Trophoblast cell (in vitro differentiated cells and primary cell): ENCODE data around the gene STARD3NL.

Experiments
- DNase-seq, 2 donors: peaks; one replicate each; pipeline ENCODE4 v3.0.0-alpha.2; 2016
- H2AFZ ChIP-seq: 2 replicates; pipeline ENCODE4 v1.6.1; 2013; ENCODE audit warnings: low read length, moderate library complexity, mild to moderate bottlenecking; ENCODE audit not compliant: insufficient read depth, poor library complexity
- H2AK5ac ChIP-seq: 2 replicates; pipeline ENCODE4 v1.6.1; 2013; ENCODE audit warnings: mild to moderate bottlenecking, low read length
- H2BK120ac ChIP-seq: 2 replicates; pipeline ENCODE4 v1.6.1; 2013; ENCODE audit warnings: low read length, mild to moderate bottlenecking, moderate library complexity; ENCODE audit not compliant: insufficient read depth, poor library complexity
- H2BK12ac ChIP-seq: 2 replicates; pipeline ENCODE4 v1.6.1; 2013; ENCODE audit warnings: mild to moderate bottlenecking, low read length, moderate library complexity
- H2BK5ac ChIP-seq: 2 replicates; pipeline ENCODE4 v1.6.1; 2013; ENCODE audit warnings: low read length, low read depth, moderate library complexity, mild to moderate bottlenecking; ENCODE audit not compliant: poor library complexity
- H3K14ac ChIP-seq: 2 replicates; pipeline ENCODE4 v1.6.1; 2013; ENCODE audit warnings: mild to moderate bottlenecking, low read length
- H3K18ac ChIP-seq: 2 replicates; pipeline ENCODE4 v1.6.1; 2013; ENCODE audit warnings: mild to moderate bottlenecking, low read length
- H3K23ac ChIP-seq: 2 replicates; pipeline ENCODE4 v1.6.1; 2013; ENCODE audit warnings: low read length
- H3K27ac ChIP-seq: 2 replicates; pipeline ENCODE4 v1.5.1; 2013; ENCODE audit warnings: low read depth, mild to moderate bottlenecking, inconsistent platforms, low read length, moderate library complexity
- H3K27me3 ChIP-seq: 2 replicates; pipeline ENCODE4 v1.6.1; 2013; ENCODE audit warnings: inconsistent platforms, mild to moderate bottlenecking, low read length, moderate library complexity; ENCODE audit not compliant: insufficient read depth
- H3K36me3 ChIP-seq, 2 experiments: 1 replicate in 1 of 2; 2 replicates in 1 of 2; pipeline ENCODE4 v1.6.1; 2013; ENCODE audit warnings: low read length in 2 of 2, mild to moderate bottlenecking in 2 of 2, moderate library complexity in 1 of 2; ENCODE audit not compliant: insufficient read depth in 2 of 2, control insufficient read depth in 1 of 2
- H3K4ac ChIP-seq: 2 replicates; pipeline ENCODE4 v1.6.1; 2013; ENCODE audit warnings: low read depth, mild to moderate bottlenecking, low read length, moderate library complexity
- H3K4me1 ChIP-seq, 2 experiments: 1 replicate in 1 of 2; 2 replicates in 1 of 2; pipeline ENCODE4 v1.6.1; 2013; ENCODE audit warnings: low read length in 2 of 2, mild to moderate bottlenecking in 2 of 2, moderate library complexity in 1 of 2; ENCODE audit not compliant: insufficient read depth in 2 of 2, control insufficient read depth in 1 of 2
- H3K4me2 ChIP-seq: 2 replicates; pipeline ENCODE4 v1.6.1; 2013; ENCODE audit warnings: inconsistent platforms, mild to moderate bottlenecking, low read length, moderate library complexity
- H3K4me3 ChIP-seq: 2 replicates; pipeline ENCODE4 v1.5.1; 2013; ENCODE audit warnings: mild to moderate bottlenecking, low read depth, low read length, inconsistent platforms
- H3K79me1 ChIP-seq: one replicate; pipeline ENCODE4 v1.6.1; 2013; ENCODE audit warnings: low read length
- H3K79me2 ChIP-seq: 2 replicates; pipeline ENCODE4 v1.6.1; 2013; ENCODE audit warnings: low read length, mild to moderate bottlenecking; ENCODE audit not compliant: control insufficient read depth, insufficient read depth, poor library complexity
- H3K9ac ChIP-seq: 2 replicates; pipeline ENCODE4 v1.6.1; 2013; ENCODE audit warnings: mild to moderate bottlenecking, low read length
- H3K9me3 ChIP-seq: 2 replicates; pipeline ENCODE4 v1.6.1; 2013; ENCODE audit warnings: low read depth, mild to moderate bottlenecking, control low read depth, inconsistent platforms, low read length; ENCODE audit not compliant: insufficient read depth
- H4K12ac ChIP-seq: 2 replicates; pipeline ENCODE4 v1.6.1; 2013; ENCODE audit warnings: low read depth, mild to moderate bottlenecking, low read length, moderate library complexity
- H4K8ac ChIP-seq: 2 replicates; pipeline ENCODE4 v1.6.1; 2013; ENCODE audit warnings: low read depth, mild to moderate bottlenecking, low read length, moderate library complexity
- H4K91ac ChIP-seq: one replicate; pipeline ENCODE4 v1.6.1; 2013; ENCODE audit warnings: low read depth, mild to moderate bottlenecking, low read length, moderate library complexity
- WGBS: extraction: QIAGEN DNeasy Blood & Tissue Kit; methylation state at CpG from one replicate; pipeline ENCODE4 v1.1.7; 2013; ENCODE audit warnings: missing lambda C conversion rate; ENCODE audit not compliant: insufficient read length, insufficient coverage; ENCODE audit errors: extremely low coverage; 5-methylcytosine and 5-hydroxymethylcytosine counted together

STARD3NL gene

GRCh38 chr7:38141187-38141586 lies 36.9 kb upstream of the STARD3NL start:
- H3K14ac ChIP-seq, result no peak overlapping the region
- H2BK12ac ChIP-seq, result no peak overlapping the region
- WGBS, result no CpG with 5 or more reads among the region's 2 CpGs
- no peak overlapping the region for H3K4me3 ChIP-seq
- no peak overlapping the region for H2BK5ac ChIP-seq
- H4K12ac ChIP-seq, result no peak overlapping the region
- no peaks in the 10 kb centered on the region for H3K9me3 ChIP-seq
- no peak overlapping the region for H3K18ac ChIP-seq
- H4K91ac ChIP-seq, result no peak overlapping the region
- no peak overlapping the region for H2BK120ac ChIP-seq
- no peaks in the 10 kb centered on the region for H3K36me3 ChIP-seq
- H3K79me1 ChIP-seq, result no peaks in the 10 kb centered on the region
- H3K23ac ChIP-seq, result no peak overlapping the region
- no peaks in the 10 kb centered on the region for H3K27me3 ChIP-seq
- no peak overlapping the region for H2AFZ ChIP-seq
- no peak overlapping the region for H3K9ac ChIP-seq
- H4K8ac ChIP-seq, result no peak overlapping the region
- no peak overlapping the region for H3K4ac ChIP-seq
- H2AK5ac ChIP-seq, result no peak overlapping the region
- no peak for DNase-seq
- H3K4me2 ChIP-seq, result no peak overlapping the region
- no peak overlapping the region for H3K27ac ChIP-seq
- no peaks in the 10 kb centered on the region for H3K79me2 ChIP-seq
- no peaks in the 10 kb centered on the region for H3K4me1 ChIP-seq

- Histone ChIP-seq H2BK12ac (no peak overlapping the region), H3K9me3 (no peaks in the 10 kb centered on the region), H2AK5ac (no peak overlapping the region), H3K23ac (no peak overlapping the region), H2AFZ (no peak overlapping the region), H4K12ac (no peak overlapping the region), H3K27me3 (no peaks in the 10 kb centered on the region), H3K4ac (no peak overlapping the region), H3K18ac (no peak overlapping the region), H3K27ac (no peak overlapping the region), H4K8ac (no peak overlapping the region), H2BK5ac (no peak overlapping the region), H3K9ac (no peak overlapping the region), H2BK120ac (no peak overlapping the region), H3K14ac (no peak overlapping the region), H3K4me3 (no peak overlapping the region), H4K91ac (no peak overlapping the region), H3K4me2 (no peak overlapping the region), H3K4me1 (no peaks in the 10 kb centered on the region), H3K79me2 (no peaks in the 10 kb centered on the region), H3K79me1 (no peaks in the 10 kb centered on the region), H3K36me3 (no peaks in the 10 kb centered on the region)
- DNase-seq, result no peak
- WGBS, result no CpG with 5 or more reads among the region's 3 CpGs
Measured at GRCh38 chr7:38142736-38143135, 35.3 kb upstream of the STARD3NL start.

GRCh38 chr7:38147005-38147404 lies 31.0 kb upstream of the STARD3NL start:
- H3K4me2 ChIP-seq, result no peak overlapping the region
- no peak overlapping the region for H2BK12ac ChIP-seq
- no peak overlapping the region for H4K12ac ChIP-seq
- H3K4me3 ChIP-seq, result no peak overlapping the region
- no peaks in the 10 kb centered on the region for H3K36me3 ChIP-seq
- no peak overlapping the region for H4K8ac ChIP-seq
- no peaks in the 10 kb centered on the region for H3K9me3 ChIP-seq
- H2BK5ac ChIP-seq, result no peak overlapping the region
- H4K91ac ChIP-seq, result no peak overlapping the region
- H3K9ac ChIP-seq, result peak overlapping the region; percentile 40
- no peaks in the 10 kb centered on the region for H3K4me1 ChIP-seq
- WGBS, result no CpG with 5 or more reads among the region's 2 CpGs
- no peak overlapping the region for H3K14ac ChIP-seq
- no peak overlapping the region for H3K27ac ChIP-seq
- H3K23ac ChIP-seq, result no peak overlapping the region
- H3K27me3 ChIP-seq, result no peaks in the 10 kb centered on the region
- H3K18ac ChIP-seq, result no peak overlapping the region
- no peak overlapping the region for H3K4ac ChIP-seq
- H3K79me2 ChIP-seq, result no peaks in the 10 kb centered on the region
- DNase-seq, result peak in 1 of 2 donors; percentile 7
- H2AK5ac ChIP-seq, result no peak overlapping the region
- H2BK120ac ChIP-seq, result no peak overlapping the region
- H3K79me1 ChIP-seq, result no peaks in the 10 kb centered on the region
- H2AFZ ChIP-seq, result no peak overlapping the region

GRCh38 chr7:38151556-38151955 lies 26.5 kb upstream of the STARD3NL start:
- peak overlapping the region; percentile 15 for H3K4me3 ChIP-seq
- no peak overlapping the region for H3K23ac ChIP-seq

More at GRCh38 chr7:38151556-38151955, 26.5 kb upstream of the STARD3NL start:
- no peak overlapping the region for H3K18ac ChIP-seq
- no peak overlapping the region for H3K9ac ChIP-seq
- H3K27me3 ChIP-seq, result no peaks in the 10 kb centered on the region
- no peaks in the 10 kb centered on the region for H3K79me2 ChIP-seq
- no peaks in the 10 kb centered on the region for H3K36me3 ChIP-seq
- no peaks in the 10 kb centered on the region for H3K9me3 ChIP-seq
- no peak overlapping the region for H3K14ac ChIP-seq
- no peak overlapping the region for H3K4ac ChIP-seq
- H3K27ac ChIP-seq, result no peak overlapping the region
- H2AK5ac ChIP-seq, result no peak overlapping the region
- no peaks in the 10 kb centered on the region for H3K79me1 ChIP-seq
- H4K8ac ChIP-seq, result no peak overlapping the region
- no peak overlapping the region for H3K4me2 ChIP-seq
- H3K4me1 ChIP-seq, result no peaks in the 10 kb centered on the region
- H2BK120ac ChIP-seq, result no peak overlapping the region
- H2AFZ ChIP-seq, result no peak overlapping the region
- DNase-seq, result no peak
- H2BK12ac ChIP-seq, result no peak overlapping the region
- no peak overlapping the region for H4K12ac ChIP-seq
- no peak overlapping the region for H4K91ac ChIP-seq
- H2BK5ac ChIP-seq, result no peak overlapping the region
- WGBS, result no CpG with 5 or more reads among the region's 2 CpGs
